GM23248 (cell line): ENCODE measurements around the gene ESRP2. TPM values are rescaled to one million over a fixed set of nuclear protein-coding genes. Genes with fewer than 3 reads are reported as not detected.

ENCODE experiments used
- DNase-seq: peaks from one replicate; pipeline ENCODE4 v3.0.0-alpha.2; 2015
- H2AFZ ChIP-seq: fragments of 200-600 bp; sonication (generic); 2 replicates; pipeline ENCODE4 v1.6.1; 2016; ENCODE audit warnings: antibody characterized with exemption
- H3F3A ChIP-seq: fragments of 200-600 bp; sonication (generic); 2 replicates; pipeline ENCODE4 v1.6.1; 2016; ENCODE audit warnings: mild to moderate bottlenecking, antibody characterized with exemption, mixed run types; ENCODE audit not compliant: insufficient read depth
- H3K27ac ChIP-seq: fragments of 200-600 bp; sonication (generic); 2 replicates; pipeline ENCODE4 v1.5.1; 2016; ENCODE audit warnings: mild to moderate bottlenecking
- H3K27me3 ChIP-seq: fragments of 200-600 bp; sonication (generic); replicated peaks from 2 replicates; pipeline ENCODE4 v1.6.1; 2016; ENCODE audit warnings: mild to moderate bottlenecking; ENCODE audit not compliant: insufficient read depth
- H3K36me3 ChIP-seq: fragments of 200-600 bp; sonication (generic); 2 replicates; pipeline ENCODE4 v1.6.1; 2016; ENCODE audit warnings: low read depth, mild to moderate bottlenecking
- H3K4me1 ChIP-seq: fragments of 200-600 bp; sonication (generic); 2 replicates; pipeline ENCODE4 v1.6.1; 2016; ENCODE audit warnings: mild to moderate bottlenecking; ENCODE audit not compliant: insufficient read depth
- H3K4me2 ChIP-seq: fragments of 200-600 bp; sonication (generic); one replicate; pipeline ENCODE4 v1.6.1; 2016; ENCODE audit warnings: mild to moderate bottlenecking; ENCODE audit not compliant: unreplicated experiment
- H3K4me3 ChIP-seq: fragments of 200-600 bp; sonication (generic); 2 replicates; pipeline ENCODE4 v1.5.1; 2016; ENCODE audit warnings: mild to moderate bottlenecking
- H3K79me2 ChIP-seq: fragments of 200-600 bp; sonication (generic); 2 replicates; pipeline ENCODE4 v1.6.1; 2016; ENCODE audit warnings: mild to moderate bottlenecking; ENCODE audit not compliant: insufficient read depth
- H3K9ac ChIP-seq: fragments of 200-600 bp; sonication (generic); 2 replicates; pipeline ENCODE4 v1.6.1; 2016; ENCODE audit warnings: mild to moderate bottlenecking
- H3K9me2 ChIP-seq: fragments of 200-600 bp; sonication (generic); 2 replicates; pipeline ENCODE4 v1.6.1; 2016; ENCODE audit warnings: mixed run types, mild to moderate bottlenecking, moderate library complexity; ENCODE audit not compliant: insufficient read depth
- H3K9me3 ChIP-seq: fragments of 200-600 bp; sonication (generic); one replicate; pipeline ENCODE4 v1.6.1; 2017; ENCODE audit warnings: low read depth
- H4K20me1 ChIP-seq: fragments of 200-600 bp; sonication (generic); 2 replicates; pipeline ENCODE4 v1.6.0; 2016; ENCODE audit not compliant: insufficient read depth
- EZH2 ChIP-seq: fragments of 200-600 bp; sonication (generic); IDR thresholded peaks from 2 replicates; pipeline ENCODE4 v1.6.1; 2018; ENCODE audit warnings: antibody characterized with exemption, mild to moderate bottlenecking; ENCODE audit not compliant: insufficient read depth, poor library complexity, severe bottlenecking
- EZH2phosphoT487 ChIP-seq: fragments of 200-600 bp; sonication (generic); IDR thresholded peaks from 2 replicates; pipeline ENCODE4 v1.6.1; 2018; ENCODE audit warnings: antibody characterized with exemption, moderate library complexity, mild to moderate bottlenecking, low read depth; ENCODE audit not compliant: insufficient read depth
- WGBS, 2 experiments: methylation state at CpG; one replicate each; pipeline ENCODE4 v1.1.6; 2015 to 2017; ENCODE audit warnings: low lambda C conversion rate in 2 of 2, low coverage in 1 of 2; ENCODE audit errors: missing lambda C conversion rate in 2 of 2; 5-methylcytosine and 5-hydroxymethylcytosine counted together
- in situ Hi-C: fragments of 300-500 bp; cut with MboI; formaldehyde crosslinking; loops from 2 replicates; pipeline ENCODE4 v1.15.0; 2020
- polyA plus RNA-seq: library from polyadenylated mRNA; unstranded; fragments of >200 nt; fragmentation: Nextera tagmentation; extraction: Ambion mirVana; gene quantifications from 2 replicates; pipeline ENCODE4 v1.2.1, GENCODE V29; 2016
- total RNA-seq: library from RNA; depleted of rRNA; stranded (reverse); fragments of >200 nt; shearing (Covaris generic); gene quantifications from 2 replicates; pipeline ENCODE4 v1.2.3, GENCODE V29; 2014

The ESRP2 gene
- total and polyA plus RNA-seq, 2 experiments from 2014 or later: 0.32 to 0.34 TPM

DNA sequence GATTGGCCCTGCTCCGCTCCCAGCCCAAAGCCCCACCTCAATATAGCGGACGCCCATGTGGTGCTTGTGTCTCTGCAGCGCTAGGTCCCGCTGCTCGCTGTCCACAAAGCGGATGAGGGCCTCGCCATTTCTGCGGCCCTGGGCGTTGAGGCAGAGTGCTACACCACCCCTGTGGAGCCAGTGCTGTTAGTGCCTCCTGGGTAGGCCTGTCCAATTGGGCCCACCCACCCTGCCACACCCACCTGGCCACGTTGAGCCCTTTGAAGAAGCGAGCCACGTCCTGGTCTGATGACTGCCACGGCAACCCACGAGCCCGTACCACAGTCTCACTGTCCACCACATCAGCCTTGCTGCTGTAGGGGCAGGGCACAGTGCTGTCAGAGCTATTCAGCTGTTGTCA lies 3.6 kb downstream of the ESRP2 start:
- no peak for DNase-seq
- in situ Hi-C loops: no loop called here
- H3K79me2 ChIP-seq: no peaks in the 10 kb centered on the region
- no peak overlapping the region for H3K4me2 ChIP-seq
- no peak overlapping the region for H3K9ac ChIP-seq
- no peak overlapping the region for H3K4me3 ChIP-seq
- TF ChIP-seq EZH2phosphoT487: no peak
- no peak for TF ChIP-seq EZH2
- H3K27me3 ChIP-seq: no peaks in the 10 kb centered on the region
- no peak overlapping the region for H2AFZ ChIP-seq
- no peaks in the 10 kb centered on the region for H3K36me3 ChIP-seq
- no peaks in the 10 kb centered on the region for H3K9me3 ChIP-seq
- 77 to 81% methylated on average over 16 of the region's 16 CpGs for WGBS, 2 experiments
- no peaks in the 10 kb centered on the region for H3K9me2 ChIP-seq
- no peak overlapping the region for H3K27ac ChIP-seq
- H3F3A ChIP-seq: 0 out of 2 replicates have a peak, but pooled peaks cover under 1% of the 10 kb centered on the region
- H4K20me1 ChIP-seq: no peaks in the 10 kb centered on the region
- H3K4me1 ChIP-seq: no peaks in the 10 kb centered on the region; the same call in 1 of the 2 replicates

DNA sequence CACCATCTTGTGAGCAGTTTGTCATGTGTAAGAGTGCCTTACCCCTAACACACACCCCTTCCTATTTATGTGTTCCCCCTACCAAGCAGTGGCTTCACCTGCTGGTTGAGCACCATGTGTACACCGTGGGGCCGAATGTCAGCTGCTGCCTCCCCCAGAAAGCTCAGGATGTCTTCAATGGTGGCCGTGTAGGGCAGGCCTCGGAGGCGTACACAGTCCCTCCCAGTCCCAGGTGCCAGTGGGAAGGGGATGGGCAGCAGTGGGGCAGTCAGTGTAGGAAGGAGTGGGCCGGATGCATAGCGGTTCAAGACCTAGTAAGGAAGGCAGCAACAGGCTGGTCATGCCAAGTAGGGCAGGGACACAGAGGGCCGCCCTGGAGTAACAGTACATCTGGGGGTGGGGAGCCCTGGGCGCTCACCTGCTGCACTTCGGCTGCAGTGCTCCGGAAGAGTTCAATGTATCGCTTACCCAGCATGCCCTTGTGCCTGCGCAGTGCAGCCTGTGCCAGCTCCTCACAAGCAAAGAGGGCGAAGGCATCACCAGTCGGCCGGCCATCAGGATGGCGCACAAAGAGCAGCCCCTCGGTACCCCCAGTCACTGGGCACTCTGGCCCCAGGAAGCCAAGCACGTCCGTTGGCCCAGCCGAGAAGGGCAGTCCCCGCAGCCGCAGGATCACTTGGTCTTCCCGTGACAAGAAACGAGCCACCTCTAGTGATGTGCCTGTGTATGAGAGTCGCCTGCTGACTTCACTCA lies 4.4 kb downstream of the ESRP2 start:
- no peak overlapping the region for H3K9ac ChIP-seq
- DNase-seq: no peak
- H2AFZ ChIP-seq: no peak overlapping the region
- no peaks in the 10 kb centered on the region for H3K27me3 ChIP-seq
- H3K9me2 ChIP-seq: no peaks in the 10 kb centered on the region
- H3K4me2 ChIP-seq: no peak overlapping the region
- no peaks in the 10 kb centered on the region for H3K9me3 ChIP-seq
- WGBS, 2 experiments: 88 to 89% methylated on average over 25 to 26 of the region's 26 CpGs
- H3K4me3 ChIP-seq: no peak overlapping the region
- no peaks in the 10 kb centered on the region for H3K36me3 ChIP-seq
- TF ChIP-seq EZH2 (no peak), EZH2phosphoT487 (no peak)
- no peaks in the 10 kb centered on the region; the same call in 1 of the 2 replicates for H3K4me1 ChIP-seq
- no peaks in the 10 kb centered on the region for H4K20me1 ChIP-seq
- in situ Hi-C loops: no loop called here
- H3K27ac ChIP-seq: no peak overlapping the region
- 0 out of 2 replicates have a peak, but pooled peaks cover 3% of the 10 kb centered on the region for H3F3A ChIP-seq
- H3K79me2 ChIP-seq: no peaks in the 10 kb centered on the region

DNA sequence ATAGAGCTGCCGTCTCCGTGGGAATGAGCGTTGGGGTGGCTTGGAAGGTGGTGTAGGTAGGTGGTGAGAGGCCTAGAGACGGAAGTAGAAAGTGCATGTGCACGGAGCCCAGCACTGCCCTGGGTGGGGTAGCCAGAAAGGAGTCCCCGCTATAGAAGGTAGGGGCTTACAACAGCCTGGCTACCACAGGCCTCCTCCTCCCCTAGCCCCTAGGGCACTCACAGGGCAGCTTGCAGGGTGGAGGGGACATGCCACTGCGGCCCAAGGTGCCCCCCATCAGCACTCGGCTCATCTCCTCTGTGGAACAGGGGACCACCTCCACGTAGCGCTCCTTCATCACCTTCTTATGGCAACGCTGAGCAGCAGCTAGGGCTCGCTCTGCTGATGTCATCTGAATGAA lies 5.0 kb downstream of the ESRP2 start:
- Histone ChIP-seq H3K79me2 (no peaks in the 10 kb centered on the region), H3K9me3 (no peaks in the 10 kb centered on the region), H3K4me1 (no peaks in the 10 kb centered on the region; the same call in 1 of the 2 replicates), H4K20me1 (no peaks in the 10 kb centered on the region), H3F3A (0 out of 2 replicates have a peak, but pooled peaks cover 3% of the 10 kb centered on the region), H3K4me3 (no peak overlapping the region), H2AFZ (no peak overlapping the region), H3K9me2 (no peaks in the 10 kb centered on the region), H3K36me3 (no peaks in the 10 kb centered on the region), H3K27me3 (no peaks in the 10 kb centered on the region), H3K4me2 (no peak overlapping the region), H3K27ac (no peak overlapping the region), H3K9ac (no peak overlapping the region)
- DNase-seq: no peak
- WGBS, 2 experiments: 87 to 90% methylated on average over 11 to 12 of the region's 12 CpGs
- in situ Hi-C loops: no loop called here
- TF ChIP-seq EZH2phosphoT487: no peak
- TF ChIP-seq EZH2: no peak

DNA sequence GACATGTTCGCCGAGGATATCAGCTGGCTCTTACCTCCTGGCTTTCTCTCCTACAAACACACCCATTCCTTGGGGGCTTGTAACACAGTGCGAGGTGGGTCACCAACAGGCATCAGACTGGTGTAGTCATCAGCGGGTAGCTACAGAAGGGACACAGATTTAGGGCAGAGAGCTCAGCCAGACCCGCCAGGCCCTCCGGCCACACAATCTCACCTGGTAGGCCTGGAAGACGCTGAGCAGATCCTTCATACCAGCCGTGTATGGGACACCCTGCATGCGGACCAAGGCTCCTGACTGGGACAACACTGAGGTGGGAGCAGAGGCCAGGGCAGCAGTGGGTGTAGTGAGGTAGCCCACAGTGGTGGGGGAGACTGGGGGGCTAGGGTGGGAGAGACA lies 5.8 kb downstream of the ESRP2 start:
- no peaks in the 10 kb centered on the region; the same call in 1 of the 2 replicates for H3K4me1 ChIP-seq
- H2AFZ ChIP-seq: no peak overlapping the region
- no peak for DNase-seq
- TF ChIP-seq EZH2 (no peak), EZH2phosphoT487 (no peak)
- H3K9me2 ChIP-seq: no peaks in the 10 kb centered on the region
- H3K4me2 ChIP-seq: no peak overlapping the region
- H3K36me3 ChIP-seq: no peaks in the 10 kb centered on the region
- no peaks in the 10 kb centered on the region for H4K20me1 ChIP-seq
- H3K9me3 ChIP-seq: no peaks in the 10 kb centered on the region
- WGBS, 2 experiments: 81 to 83% methylated on average over 9 of the region's 9 CpGs
- no peaks in the 10 kb centered on the region for H3K27me3 ChIP-seq
- no peak overlapping the region for H3K27ac ChIP-seq
- 0 out of 2 replicates have a peak, but pooled peaks cover 3% of the 10 kb centered on the region for H3F3A ChIP-seq
- in situ Hi-C loops: no loop called here
- no peaks in the 10 kb centered on the region for H3K79me2 ChIP-seq
- no peak overlapping the region for H3K9ac ChIP-seq
- no peak overlapping the region for H3K4me3 ChIP-seq
